HG03103 (cell line): ENCODE results near the gene IGF1R.
"Not testable (repeated sequence)": the region's sequence is repeated elsewhere in the genome, so short reads cannot be mapped to it uniquely, and the experiment has no call there.

Experiments
- ATAC-seq: cut with Tn5 transposase; IDR thresholded peaks from one replicate; pipeline ENCODE4 v1.9.1; 2021; ENCODE audit warnings: low read depth; ENCODE audit not compliant: unreplicated experiment

The IGF1R gene

DNA sequence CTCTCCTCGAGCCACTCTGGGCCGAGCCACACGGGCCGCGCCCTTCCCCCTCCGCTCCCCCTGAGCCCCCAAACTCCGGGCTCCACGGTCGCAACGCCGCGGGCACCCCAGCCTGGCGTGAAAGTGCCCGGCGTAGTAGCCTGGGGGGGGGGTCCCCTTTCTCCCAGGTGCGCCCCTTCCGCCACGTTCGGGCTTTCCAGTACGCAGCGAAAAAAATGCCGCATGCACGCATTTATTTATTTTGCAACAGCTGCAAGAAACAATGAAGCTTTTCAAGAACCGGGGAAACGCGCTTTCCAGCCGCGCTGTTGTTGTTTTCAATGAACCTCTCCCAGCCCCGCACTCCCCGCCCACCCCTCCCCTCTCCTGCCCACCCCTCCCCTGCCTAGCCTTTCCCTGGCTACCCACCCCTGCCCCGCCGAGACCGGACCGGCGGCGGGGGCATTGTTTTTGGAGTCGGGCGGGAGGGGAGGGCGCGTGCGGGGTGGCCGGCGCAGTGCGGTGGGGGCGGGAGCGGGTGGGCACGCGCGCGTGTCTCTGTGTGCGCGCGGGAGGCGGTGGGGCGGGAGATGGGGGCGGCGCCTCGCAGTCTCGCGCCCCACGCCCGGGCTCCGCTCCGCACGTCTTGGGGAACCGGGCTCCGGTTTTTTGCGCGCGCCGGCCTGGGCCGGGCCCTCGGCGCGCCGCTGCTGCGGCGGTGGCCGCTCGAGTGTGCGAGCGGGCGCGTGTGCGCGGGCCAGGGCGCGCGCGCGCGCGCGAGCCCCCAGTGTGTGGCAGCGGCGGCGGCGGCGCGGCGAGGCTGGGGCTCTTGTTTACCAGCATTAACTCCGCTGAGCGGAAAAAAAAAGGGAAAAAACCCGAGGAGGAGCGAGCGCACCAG, at the start of gene IGF1R:
Gene IGF1R, plus strand, starts transcription at position 766 of the 880 bp plus-strand sequence. CDS start 1,043 bp downstream, outside the sequence.
- peak; percentile 61 for ATAC-seq

DNA sequence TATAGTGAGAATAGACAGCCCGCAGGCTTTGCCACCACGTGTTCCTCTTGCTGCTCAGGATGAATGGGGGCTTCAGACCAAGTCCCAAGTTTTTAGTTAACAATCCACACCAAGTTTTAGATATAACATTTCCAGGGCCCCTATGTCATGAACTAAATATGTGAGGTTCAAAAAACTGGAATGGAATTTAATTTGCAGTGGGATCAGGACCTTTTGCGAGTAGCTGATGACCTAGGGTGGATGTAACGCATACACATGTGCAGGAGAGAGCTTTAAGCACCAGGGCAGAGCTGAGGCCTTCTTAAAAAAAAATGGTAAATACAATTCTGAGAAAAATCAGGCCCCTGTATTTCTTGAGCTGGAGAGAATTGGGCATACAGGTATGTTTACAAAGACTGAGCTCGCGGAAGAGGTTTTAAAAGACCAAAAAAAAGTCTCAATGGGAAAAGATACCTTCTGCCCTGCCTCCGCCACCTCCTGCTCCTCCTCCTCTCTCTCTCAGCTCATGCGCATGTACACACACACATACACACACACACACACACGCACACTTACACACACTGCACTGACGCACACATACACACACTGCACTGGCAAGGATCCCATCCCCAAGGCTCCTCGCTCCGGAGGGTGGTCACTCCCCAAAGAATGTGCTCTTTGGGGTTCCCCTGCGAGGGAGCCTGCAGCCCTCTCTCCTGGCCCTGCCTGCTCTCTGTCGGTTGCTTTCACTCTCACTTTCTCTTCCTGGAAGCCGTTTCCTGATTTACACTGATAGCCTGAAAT, 48.2 kb upstream of the IGF1R start:
- ATAC-seq = peak; percentile 85

DNA sequence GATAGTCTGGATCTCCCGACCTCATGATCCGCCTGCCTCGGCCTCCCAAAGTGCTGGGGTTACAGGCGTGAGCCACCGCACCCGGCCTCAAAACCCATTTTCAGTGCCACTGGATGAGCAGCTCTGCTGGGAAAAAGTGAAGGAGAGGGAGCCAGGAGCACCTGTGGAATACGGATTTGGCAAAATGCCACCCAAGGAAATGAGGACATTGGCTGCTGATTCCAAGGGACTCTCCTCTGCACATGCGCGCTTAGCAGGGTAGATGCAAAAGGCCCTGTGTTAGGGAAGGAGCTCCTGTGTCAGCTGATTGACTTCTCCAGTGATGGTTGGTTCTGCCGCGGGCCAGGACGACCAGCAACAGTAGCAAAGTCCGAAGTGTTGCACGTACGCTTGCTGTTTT, 43.4 kb upstream of the IGF1R start:
- ATAC-seq = no peak

DNA sequence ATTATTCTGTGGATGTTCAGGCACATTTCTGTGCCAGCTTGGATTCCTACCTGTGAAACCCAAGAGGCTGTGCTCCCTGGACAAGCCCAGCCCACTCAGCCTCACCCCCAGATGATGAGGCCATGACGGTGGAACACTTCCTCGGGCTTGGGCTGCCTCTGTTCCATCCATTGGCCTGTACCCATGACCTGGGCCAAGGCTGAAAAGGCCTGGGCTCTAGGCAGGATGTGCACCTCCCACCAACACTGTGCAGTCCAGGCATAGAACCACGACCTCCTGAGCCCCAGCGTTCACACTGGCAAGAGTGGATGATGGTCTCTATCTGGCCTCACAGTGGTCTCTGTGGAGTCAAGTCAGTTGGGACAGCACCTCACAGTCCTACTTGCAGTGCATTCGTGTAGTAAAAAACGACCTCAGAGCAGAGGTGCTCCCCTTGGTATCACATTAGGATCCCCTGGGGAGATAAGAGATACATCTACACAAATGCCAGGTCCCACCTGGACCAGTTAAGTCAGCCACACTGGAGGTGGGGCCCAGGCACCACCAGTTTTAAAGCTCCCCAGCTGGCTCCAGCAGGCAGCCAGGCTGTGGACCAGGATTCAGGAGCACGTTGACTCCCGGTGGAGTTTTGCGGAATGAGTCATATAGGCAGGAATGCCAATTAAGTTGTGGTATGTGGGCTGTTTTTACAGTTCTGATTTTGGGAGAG, 39.0 kb upstream of the IGF1R start:
- no peak for ATAC-seq

DNA sequence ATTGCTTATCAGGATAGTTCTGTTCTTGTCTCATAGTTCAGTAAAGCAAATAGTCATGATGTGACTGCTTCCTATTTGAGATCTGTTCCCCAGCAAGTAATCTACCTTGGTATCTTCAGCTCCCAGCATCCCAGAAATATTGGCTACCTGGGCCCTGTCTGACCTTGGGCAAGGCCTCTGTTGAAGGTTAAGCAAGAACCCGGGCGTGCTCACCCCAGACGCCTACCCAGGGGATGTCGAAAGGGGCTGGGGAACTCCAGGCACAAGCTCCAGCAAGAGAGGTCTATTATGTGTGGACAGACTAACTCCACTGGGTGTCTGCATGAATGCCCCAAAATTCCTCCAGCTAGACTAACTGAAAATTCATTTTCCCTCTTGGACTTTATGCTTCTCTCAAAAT, 37.3 kb upstream of the IGF1R start:
- no peak for ATAC-seq

DNA sequence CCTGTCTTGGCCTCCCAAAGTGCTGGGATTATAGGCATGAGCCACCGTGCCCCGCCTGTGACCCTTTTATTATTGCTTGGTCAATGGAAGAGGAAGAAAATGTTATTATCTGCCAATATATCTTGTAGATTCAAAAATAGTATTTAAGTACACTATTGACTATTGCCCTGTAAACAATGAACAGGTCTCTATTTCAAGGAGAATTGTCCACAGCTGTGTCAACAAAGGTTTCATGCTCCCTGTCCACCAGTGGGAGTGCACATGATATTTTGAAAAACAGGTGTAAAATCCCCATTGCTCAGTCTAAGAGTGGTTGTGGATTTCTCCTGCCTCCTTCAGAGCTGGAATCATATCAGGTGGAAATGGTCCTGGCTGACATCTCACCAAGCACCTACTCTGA, 36.5 kb upstream of the IGF1R start:
- ATAC-seq = no peak

DNA sequence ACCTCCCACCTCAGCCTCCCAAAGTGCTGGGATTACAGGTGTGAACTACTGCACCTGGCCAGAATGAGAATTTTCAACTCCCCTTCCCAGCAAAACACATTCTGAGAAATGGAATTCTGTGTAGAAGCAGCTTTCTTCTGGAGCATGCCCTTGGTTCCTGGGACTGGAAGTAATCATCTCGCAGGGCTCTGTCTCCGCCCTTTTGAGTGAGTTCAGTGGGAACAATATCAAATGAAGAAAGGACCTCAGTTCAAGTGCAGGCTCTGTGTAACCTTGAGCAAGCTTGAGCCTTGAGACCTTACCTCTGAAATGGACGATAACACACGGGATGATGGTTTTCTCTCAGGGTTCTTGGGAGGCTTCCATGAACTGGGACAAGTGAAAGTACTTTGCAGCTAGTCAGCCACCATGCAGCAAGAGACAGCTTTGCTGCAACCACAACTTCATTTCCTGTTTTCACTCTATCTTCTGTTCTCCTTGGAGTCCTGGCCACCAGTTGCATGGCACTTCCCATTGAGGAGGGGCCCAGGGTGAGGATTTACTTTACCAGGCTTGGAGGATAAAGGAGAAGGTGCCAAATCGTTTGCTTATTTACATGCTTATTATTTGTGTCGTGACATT, 35.7 kb upstream of the IGF1R start:
- no peak for ATAC-seq

DNA sequence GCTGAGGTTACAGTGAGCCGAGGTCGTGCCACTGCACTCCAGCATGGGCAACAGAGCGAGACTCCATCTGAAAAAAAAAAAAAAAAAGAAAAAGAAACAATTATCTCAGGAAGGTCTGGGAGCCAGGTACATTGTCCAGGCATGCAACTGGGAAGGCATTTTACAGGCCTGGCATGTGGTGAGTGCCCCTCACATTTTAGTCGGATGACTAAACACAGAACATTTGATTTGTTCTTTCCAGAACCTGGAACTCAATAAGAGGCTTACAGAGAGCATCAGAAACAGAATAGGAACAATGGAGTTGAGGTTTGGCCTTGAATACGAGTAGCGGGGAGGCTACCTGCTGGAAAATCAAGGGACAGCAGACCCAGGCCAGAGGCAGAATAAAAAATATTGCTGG, 33.7 kb upstream of the IGF1R start:
- no peak for ATAC-seq

DNA sequence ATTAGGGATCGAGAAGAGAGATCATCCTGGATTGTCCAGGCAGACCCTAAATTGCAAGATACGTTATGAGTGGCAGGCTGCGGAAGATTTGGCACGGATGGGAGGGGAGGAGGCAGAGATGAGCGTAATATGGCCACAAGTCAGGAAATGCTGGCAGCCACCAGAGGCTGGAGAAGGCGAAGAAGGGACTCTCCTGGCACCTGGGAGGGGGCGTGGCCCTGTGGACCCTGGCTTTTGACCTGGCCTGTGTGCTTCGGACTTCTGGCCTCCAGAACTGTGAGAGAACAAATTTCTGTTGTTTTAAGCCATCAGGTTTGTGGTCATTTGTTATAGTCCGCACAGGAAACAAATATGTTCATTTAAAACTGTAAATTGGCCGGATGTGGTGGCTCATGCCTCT, 31.9 kb upstream of the IGF1R start:
- ATAC-seq = no peak

DNA sequence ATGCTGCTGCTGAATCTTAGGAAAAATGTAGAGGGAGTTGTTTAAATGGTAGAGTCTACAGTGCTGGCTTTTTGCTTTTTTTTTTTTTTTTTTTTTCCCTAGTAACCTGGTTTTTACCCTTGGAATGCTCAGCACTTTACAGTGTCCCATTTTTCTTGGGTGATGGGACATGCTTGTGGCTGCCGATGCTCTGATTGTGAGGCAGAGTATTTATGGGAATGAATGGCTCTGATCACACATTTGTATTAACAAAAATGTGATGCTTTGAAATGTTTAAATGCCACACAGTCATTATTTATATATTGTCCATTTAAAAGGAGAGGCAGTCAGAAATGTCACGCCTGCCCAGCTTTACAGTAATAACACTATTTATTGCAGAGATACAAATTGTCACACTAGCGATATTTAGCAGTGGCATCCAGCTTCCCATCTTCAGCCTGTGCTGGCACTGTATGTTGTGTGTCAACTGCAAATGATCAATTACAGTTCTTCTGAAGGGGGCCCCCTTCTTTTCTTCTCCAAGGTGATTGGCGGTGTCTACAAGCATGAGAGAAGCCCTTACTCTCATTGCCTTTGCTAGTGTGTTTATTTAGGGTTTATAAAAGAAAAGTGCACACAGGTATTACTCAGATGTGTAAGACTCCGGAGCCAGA, 30.9 kb upstream of the IGF1R start:
- no peak for ATAC-seq

DNA sequence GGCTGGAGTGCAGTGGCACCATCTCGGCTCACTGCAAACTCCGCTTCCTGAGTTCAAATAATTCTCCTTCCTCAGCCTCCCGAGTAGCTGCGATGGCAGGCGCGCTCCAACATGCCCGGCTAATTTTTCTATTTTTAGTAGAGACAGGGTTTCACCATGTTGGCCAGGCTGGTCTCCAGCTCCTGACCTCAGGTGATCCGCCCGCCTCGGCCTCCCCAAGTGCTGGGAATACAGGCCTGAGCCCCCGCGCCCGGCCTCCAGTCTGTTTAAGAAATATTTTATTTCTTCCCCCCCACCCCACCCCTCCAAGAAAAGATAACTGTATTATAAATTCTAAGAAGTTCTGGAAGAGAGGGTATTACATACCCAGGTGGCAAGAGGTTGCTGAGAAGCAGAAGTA, 29.8 kb upstream of the IGF1R start:
- ATAC-seq = not testable (repeated sequence)

DNA sequence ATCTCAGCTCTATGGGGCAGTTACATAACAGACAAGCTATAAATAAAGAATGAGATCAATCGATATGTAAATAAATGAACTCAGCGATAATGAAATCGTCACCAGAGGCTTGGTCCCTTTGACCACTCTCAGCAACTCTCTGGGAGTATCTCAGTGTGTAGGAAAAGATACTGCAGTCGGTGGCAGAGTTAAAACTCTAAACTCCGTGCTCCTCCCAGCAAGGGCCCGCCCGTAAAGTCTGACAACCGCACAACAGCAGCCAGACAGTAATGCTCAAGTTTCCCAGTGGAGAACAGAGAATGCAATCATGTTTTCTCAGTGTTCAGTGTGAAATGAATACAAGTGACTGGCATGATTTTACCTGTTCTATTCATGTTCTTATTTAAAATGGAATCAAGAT, 28.3 kb upstream of the IGF1R start:
- no peak for ATAC-seq

DNA sequence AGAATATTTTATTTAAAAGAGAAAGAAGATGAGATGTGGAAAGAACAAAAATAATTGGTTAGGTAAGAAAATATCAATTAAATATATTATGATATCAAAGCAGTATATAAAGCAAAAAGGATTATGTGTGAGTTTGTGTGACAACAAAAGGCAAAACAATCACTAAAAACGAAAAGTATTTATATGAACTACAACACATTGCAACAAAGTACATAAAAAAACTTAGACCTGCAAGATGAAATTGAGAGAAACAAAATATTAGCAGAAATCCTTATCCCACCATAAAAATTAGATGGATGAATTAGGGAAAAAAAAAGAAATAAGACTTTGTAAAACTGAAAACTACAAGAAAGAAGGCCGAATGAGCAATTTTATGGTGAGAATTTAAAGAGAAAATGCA, 27.3 kb upstream of the IGF1R start:
- ATAC-seq = no peak

DNA sequence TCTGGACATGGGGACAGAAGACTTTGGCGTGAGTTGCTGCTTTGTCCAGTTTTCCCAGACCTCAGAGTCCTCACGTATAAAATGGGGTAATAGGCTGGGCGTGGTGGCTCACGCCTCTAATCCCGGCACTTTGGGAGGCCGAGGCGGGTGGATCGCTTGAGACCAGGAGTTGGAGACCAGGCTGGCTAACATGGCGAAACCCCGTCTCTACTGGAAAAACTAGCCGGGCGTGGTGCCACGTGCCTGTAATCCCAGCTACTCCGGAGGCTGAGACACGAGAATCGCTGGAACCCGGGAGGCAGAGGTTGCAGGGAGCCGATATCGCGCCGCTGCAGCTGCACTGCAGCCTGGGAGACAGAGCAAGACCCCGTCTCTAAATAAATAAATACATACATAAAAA, 22.7 kb upstream of the IGF1R start:
- ATAC-seq = no peak

DNA sequence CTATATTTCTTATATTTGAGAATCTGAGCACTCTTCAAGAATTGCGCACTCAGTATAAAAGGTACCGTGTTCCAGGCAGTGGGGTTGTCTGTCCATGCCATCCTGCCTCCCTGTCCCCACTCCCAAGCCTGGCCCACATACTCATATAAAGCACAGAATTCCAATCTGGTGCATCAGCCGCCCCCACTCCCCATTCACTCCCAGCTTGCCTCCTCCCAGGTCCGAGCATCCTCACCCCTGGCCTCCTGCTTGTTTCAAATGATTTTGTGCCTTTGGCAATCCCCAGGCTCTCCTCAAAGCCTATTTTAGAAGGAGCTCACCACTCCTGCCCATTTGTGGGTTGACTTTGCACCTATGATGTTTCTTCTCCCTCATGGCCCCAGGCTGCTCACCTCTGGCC, 22.2 kb upstream of the IGF1R start:
- ATAC-seq = no peak

DNA sequence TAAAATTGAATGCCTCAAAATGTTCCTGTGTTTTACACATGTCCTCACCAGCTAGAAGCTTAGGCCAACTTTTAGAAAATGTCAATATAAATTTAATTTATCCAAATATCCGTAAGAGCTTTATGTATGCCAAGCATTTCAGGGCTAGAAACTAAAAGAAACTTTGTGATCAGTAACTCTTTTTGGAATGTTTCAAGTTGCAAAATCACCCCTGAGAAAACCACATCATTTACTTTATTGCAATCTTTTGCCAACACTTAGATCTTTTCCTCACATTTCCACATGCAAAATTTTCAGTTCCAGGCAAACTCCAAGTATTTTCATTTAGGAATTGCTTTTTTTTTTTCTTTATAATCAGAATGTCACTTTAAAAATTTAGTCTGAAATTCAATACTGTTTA, 20.1 kb upstream of the IGF1R start:
- ATAC-seq = no peak

DNA sequence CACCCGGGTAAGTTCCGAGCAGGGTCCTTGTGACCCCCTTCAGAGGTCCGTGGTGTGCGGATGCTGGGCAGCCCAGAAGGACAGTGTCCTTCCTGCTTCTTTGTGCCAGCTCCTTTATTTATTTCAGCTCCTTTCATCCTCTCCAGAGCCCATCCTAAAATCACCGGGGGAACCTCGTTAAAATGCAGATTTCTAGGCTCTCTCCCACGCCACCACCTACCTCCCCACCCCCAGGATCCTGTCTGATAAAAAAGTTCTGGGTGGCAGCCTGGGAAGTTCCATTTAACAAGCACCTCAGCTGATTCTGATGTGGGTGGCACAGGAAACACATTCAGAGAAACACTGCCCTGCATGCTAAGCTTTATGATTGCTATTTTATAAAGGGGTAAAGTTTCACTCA, 12.5 kb upstream of the IGF1R start:
- no peak for ATAC-seq

DNA sequence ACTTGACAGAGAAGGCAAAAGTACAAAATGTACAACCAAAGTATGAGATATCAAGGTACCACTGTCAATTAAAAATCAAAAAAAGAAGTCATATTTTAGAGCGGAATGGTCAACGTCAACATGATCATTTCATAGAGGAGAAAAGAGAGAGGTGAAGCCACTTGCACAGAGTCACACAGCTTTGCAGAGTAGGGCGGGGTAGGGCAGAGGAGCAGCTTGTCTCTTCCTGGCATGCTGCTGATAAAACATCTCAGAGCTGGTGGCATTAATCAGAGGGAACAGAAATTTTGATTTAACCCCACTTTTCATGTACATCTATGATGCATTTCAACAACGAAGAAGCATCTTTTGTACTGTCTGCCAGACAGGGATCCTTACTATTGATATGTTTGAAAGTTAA, 5.2 kb upstream of the IGF1R start:
- ATAC-seq = no peak

DNA sequence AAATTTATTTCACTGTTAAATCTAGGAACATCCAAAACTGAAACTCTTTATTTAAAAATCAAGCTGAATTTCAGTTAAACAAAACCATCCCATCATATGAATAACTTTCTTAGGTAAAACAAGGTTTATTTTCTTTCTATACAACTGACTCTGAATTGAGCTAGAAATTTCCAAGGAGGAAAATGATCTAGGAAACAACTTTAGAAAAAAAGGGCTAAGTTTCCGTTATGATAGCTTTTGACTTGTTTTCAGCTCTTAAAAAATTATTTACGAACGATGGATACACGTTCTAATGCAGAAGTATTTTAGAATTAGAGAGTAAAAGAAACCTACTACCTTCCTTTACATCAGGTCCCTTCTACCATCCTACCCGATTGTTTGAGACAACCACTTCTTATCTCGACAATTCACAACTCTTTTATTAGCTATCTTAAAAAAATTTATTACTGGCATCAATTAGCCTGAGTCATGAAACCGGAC, 1.8 kb upstream of the IGF1R start:
- no peak for ATAC-seq
